NCI-H82 treated with DMSO at 0.1 percent for 48 hours (cell line): ENCODE data around the gene CRYBG1.
"Not testable (repeated sequence)": the region's sequence is repeated elsewhere in the genome, so short reads cannot be mapped to it uniquely, and the experiment has no call there.

Source experiments
- DNase-seq: peaks from one replicate; lab custom pipeline; 2025; ENCODE audit not compliant: unreplicated experiment; lab: John Stamatoyannopoulos, UW

CRYBG1 gene

GRCh38 chr6:106373502-106374239 lies 13.2 kb downstream of the CRYBG1 start:
- no peak for DNase-seq

GRCh38 chr6:106377061-106377540 lies 16.6 kb downstream of the CRYBG1 start:
- DNase-seq = no peak

- no peak for DNase-seq
These were observed 19.4 kb downstream of the CRYBG1 start for GRCh38 chr6:106379951-106380350.

GRCh38 chr6:106380407-106380806 lies 19.9 kb downstream of the CRYBG1 start:
- DNase-seq = no peak

GRCh38 chr6:106381223-106381622 lies 20.7 kb downstream of the CRYBG1 start:
- no peak for DNase-seq

- DNase-seq = peak; percentile 19
These were observed 21.4 kb downstream of the CRYBG1 start for GRCh38 chr6:106381881-106382280.

GRCh38 chr6:106383573-106383972 lies 23.1 kb downstream of the CRYBG1 start:
- no peak for DNase-seq

GRCh38 chr6:106385530-106385929 lies 25.0 kb downstream of the CRYBG1 start:
- DNase-seq = no peak

- no peak for DNase-seq
These were observed 27.4 kb downstream of the CRYBG1 start for GRCh38 chr6:106387875-106388274.

- no peak for DNase-seq
These were observed 29.6 kb downstream of the CRYBG1 start for GRCh38 chr6:106390088-106390487.

- DNase-seq = no peak
These were observed 36.1 kb downstream of the CRYBG1 start for GRCh38 chr6:106396426-106397220.

- peak; percentile 38 for DNase-seq
These were observed 36.9 kb downstream of the CRYBG1 start for GRCh38 chr6:106397431-106397830.

- no peak for DNase-seq
These were observed 38.1 kb downstream of the CRYBG1 start for GRCh38 chr6:106398621-106399020.

GRCh38 chr6:106405044-106405443 lies 44.5 kb downstream of the CRYBG1 start:
- not testable (repeated sequence) for DNase-seq

GRCh38 chr6:106411056-106411455 lies 50.5 kb downstream of the CRYBG1 start:
- DNase-seq = no peak

GRCh38 chr6:106411643-106412200 lies 51.2 kb downstream of the CRYBG1 start:
- no peak for DNase-seq

GRCh38 chr6:106413016-106413415 lies 52.5 kb downstream of the CRYBG1 start:
- DNase-seq = no peak

GRCh38 chr6:106413722-106414121 lies 53.2 kb downstream of the CRYBG1 start:
- DNase-seq = no peak

GRCh38 chr6:106415921-106416320 lies 55.4 kb downstream of the CRYBG1 start:
- no peak for DNase-seq

GRCh38 chr6:106417572-106418147 lies 57.1 kb downstream of the CRYBG1 start:
- no peak for DNase-seq

GRCh38 chr6:106419900-106420613 lies 59.5 kb downstream of the CRYBG1 start:
- DNase-seq = no peak
